ENCODE measurements around the gene PDE3B. TPM values are rescaled to one million over a fixed set of nuclear protein-coding genes. Genes with fewer than 3 reads are reported as not detected.
"Not testable (repeated sequence)": the region's sequence is repeated elsewhere in the genome, so short reads cannot be mapped to it uniquely, and the experiment has no call there.

PDE3B gene
- polyA plus RNA-seq, 1 donor = 9.9 TPM

GRCh38 chr11:14655435-14655834 is 11.8 kb downstream of the PDE3B start:
- no peaks in the 10 kb centered on the region for H3K27me3 ChIP-seq (ENCODE audit: control insufficient read depth, insufficient read depth, low read length)
- H3K27ac ChIP-seq (ENCODE audit: low read length) = no peak overlapping the region
- no peaks in the 10 kb centered on the region for H3K4me1 ChIP-seq (ENCODE audit: control insufficient read depth, insufficient read depth, low read length)
- DNase-seq = no peak
- H3K36me3 ChIP-seq (ENCODE audit: control insufficient read depth, insufficient read depth, low read length) = peaks cover under 1% of the 10 kb centered on the region
- no peak overlapping the region for H3K4me3 ChIP-seq (ENCODE audit: low read length)
- no peaks in the 10 kb centered on the region for H3K9me3 ChIP-seq (ENCODE audit: control insufficient read depth, low read depth, low read length)
- WGBS (ENCODE audit: insufficient coverage, low lambda C conversion rate) = 100% methylated on average over 1 of the region's 3 CpGs

GRCh38 chr11:14656536-14657457 is 13.2 kb downstream of the PDE3B start:
- Histone ChIP-seq H3K36me3 (ENCODE audit: control insufficient read depth, insufficient read depth, low read length) (peaks cover 2% of the 10 kb centered on the region), H3K9me3 (ENCODE audit: control insufficient read depth, low read depth, low read length) (no peaks in the 10 kb centered on the region), H3K27me3 (ENCODE audit: control insufficient read depth, insufficient read depth, low read length) (no peaks in the 10 kb centered on the region), H3K27ac (ENCODE audit: low read length) (peak overlapping the region; percentile 20), H3K4me1 (ENCODE audit: control insufficient read depth, insufficient read depth, low read length) (no peaks in the 10 kb centered on the region), H3K4me3 (ENCODE audit: low read length) (no peak overlapping the region)
- WGBS (ENCODE audit: insufficient coverage, low lambda C conversion rate) = 74% methylated on average over 4 of the region's 4 CpGs
- peak; percentile 38 to 69 for DNase-seq

GRCh38 chr11:14657841-14658240 is 14.2 kb downstream of the PDE3B start:
- Histone ChIP-seq H3K4me1 (ENCODE audit: control insufficient read depth, insufficient read depth, low read length) (no peaks in the 10 kb centered on the region), H3K27ac (ENCODE audit: low read length) (no peak overlapping the region), H3K27me3 (ENCODE audit: control insufficient read depth, insufficient read depth, low read length) (no peaks in the 10 kb centered on the region), H3K4me3 (ENCODE audit: low read length) (no peak overlapping the region), H3K9me3 (ENCODE audit: control insufficient read depth, low read depth, low read length) (no peaks in the 10 kb centered on the region), H3K36me3 (ENCODE audit: control insufficient read depth, insufficient read depth, low read length) (peaks cover 2% of the 10 kb centered on the region)
- no CpG with 5 or more reads among the region's 1 CpG for WGBS (ENCODE audit: insufficient coverage, low lambda C conversion rate)
- DNase-seq = no peak

- H3K27ac ChIP-seq (ENCODE audit: low read length); H3K36me3 ChIP-seq (ENCODE audit: control insufficient read depth, insufficient read depth, low read length); DNase-seq; H3K4me3 ChIP-seq (ENCODE audit: low read length); H3K27me3 ChIP-seq (ENCODE audit: control insufficient read depth, insufficient read depth, low read length); H3K4me1 ChIP-seq (ENCODE audit: control insufficient read depth, insufficient read depth, low read length); H3K9me3 ChIP-seq (ENCODE audit: control insufficient read depth, low read depth, low read length): not testable (repeated sequence)
- no CpG with 5 or more reads among the region's 3 CpGs for WGBS (ENCODE audit: insufficient coverage, low lambda C conversion rate)
These were observed 21.3 kb downstream of the PDE3B start for GRCh38 chr11:14664926-14665325.

GRCh38 chr11:14667329-14667728 is 23.7 kb downstream of the PDE3B start:
- WGBS (ENCODE audit: insufficient coverage, low lambda C conversion rate) = no CpG with 5 or more reads among the region's 4 CpGs

GRCh38 chr11:14668731-14669301 is 25.2 kb downstream of the PDE3B start:
- H3K36me3 ChIP-seq (ENCODE audit: control insufficient read depth, insufficient read depth, low read length) = no peaks in the 10 kb centered on the region
- WGBS (ENCODE audit: insufficient coverage, low lambda C conversion rate) = 83% methylated on average over 1 of the region's 6 CpGs
- no peaks in the 10 kb centered on the region for H3K9me3 ChIP-seq (ENCODE audit: control insufficient read depth, low read depth, low read length)
- H3K4me1 ChIP-seq (ENCODE audit: control insufficient read depth, insufficient read depth, low read length) = no peaks in the 10 kb centered on the region
- H3K27ac ChIP-seq (ENCODE audit: low read length) = no peak overlapping the region
- DNase-seq = no peak
- no peaks in the 10 kb centered on the region for H3K27me3 ChIP-seq (ENCODE audit: control insufficient read depth, insufficient read depth, low read length)
- H3K4me3 ChIP-seq (ENCODE audit: low read length) = no peak overlapping the region

More at GRCh38 chr11:14667329-14667728, 23.7 kb downstream of the PDE3B start:
- H3K4me3 ChIP-seq (ENCODE audit: low read length); H3K27ac ChIP-seq (ENCODE audit: low read length); H3K4me1 ChIP-seq (ENCODE audit: control insufficient read depth, insufficient read depth, low read length); H3K27me3 ChIP-seq (ENCODE audit: control insufficient read depth, insufficient read depth, low read length); H3K36me3 ChIP-seq (ENCODE audit: control insufficient read depth, insufficient read depth, low read length); H3K9me3 ChIP-seq (ENCODE audit: control insufficient read depth, low read depth, low read length); DNase-seq: not testable (repeated sequence)

- WGBS (ENCODE audit: insufficient coverage, low lambda C conversion rate) = 13% methylated on average over 1 of the region's 7 CpGs
- Histone ChIP-seq H3K27ac (ENCODE audit: low read length) (no peak overlapping the region), H3K9me3 (ENCODE audit: control insufficient read depth, low read depth, low read length) (no peaks in the 10 kb centered on the region), H3K4me1 (ENCODE audit: control insufficient read depth, insufficient read depth, low read length) (no peaks in the 10 kb centered on the region), H3K4me3 (ENCODE audit: low read length) (no peak overlapping the region), H3K36me3 (ENCODE audit: control insufficient read depth, insufficient read depth, low read length) (no peaks in the 10 kb centered on the region), H3K27me3 (ENCODE audit: control insufficient read depth, insufficient read depth, low read length) (no peaks in the 10 kb centered on the region)
- no peak for DNase-seq
These were observed 25.9 kb downstream of the PDE3B start for GRCh38 chr11:14669499-14669898.

- no CpG with 5 or more reads among the region's 3 CpGs for WGBS (ENCODE audit: insufficient coverage, low lambda C conversion rate)
- no peak overlapping the region for H3K27ac ChIP-seq (ENCODE audit: low read length)
- no peaks in the 10 kb centered on the region for H3K27me3 ChIP-seq (ENCODE audit: control insufficient read depth, insufficient read depth, low read length)
- no peaks in the 10 kb centered on the region for H3K36me3 ChIP-seq (ENCODE audit: control insufficient read depth, insufficient read depth, low read length)
- no peaks in the 10 kb centered on the region for H3K4me1 ChIP-seq (ENCODE audit: control insufficient read depth, insufficient read depth, low read length)
- DNase-seq = no peak
- H3K9me3 ChIP-seq (ENCODE audit: control insufficient read depth, low read depth, low read length) = no peaks in the 10 kb centered on the region
- H3K4me3 ChIP-seq (ENCODE audit: low read length) = no peak overlapping the region
These were observed 26.4 kb downstream of the PDE3B start for GRCh38 chr11:14669958-14670357.

- Histone ChIP-seq H3K27ac (ENCODE audit: low read length) (no peak overlapping the region), H3K4me1 (ENCODE audit: control insufficient read depth, insufficient read depth, low read length) (no peaks in the 10 kb centered on the region)
- WGBS (ENCODE audit: insufficient coverage, low lambda C conversion rate) = no CpG with 5 or more reads among the region's 2 CpGs
These were observed 29.0 kb downstream of the PDE3B start for GRCh38 chr11:14672635-14673034.

GRCh38 chr11:14673421-14673820 is 29.8 kb downstream of the PDE3B start:
- no peaks in the 10 kb centered on the region for H3K27me3 ChIP-seq (ENCODE audit: control insufficient read depth, insufficient read depth, low read length)
- H3K36me3 ChIP-seq (ENCODE audit: control insufficient read depth, insufficient read depth, low read length) = no peaks in the 10 kb centered on the region
- no CpG with 5 or more reads among the region's 4 CpGs for WGBS (ENCODE audit: insufficient coverage, low lambda C conversion rate)
- H3K27ac ChIP-seq (ENCODE audit: low read length) = no peak overlapping the region
- H3K4me3 ChIP-seq (ENCODE audit: low read length) = no peak overlapping the region
- H3K9me3 ChIP-seq (ENCODE audit: control insufficient read depth, low read depth, low read length) = no peaks in the 10 kb centered on the region
- no peak for DNase-seq
- H3K4me1 ChIP-seq (ENCODE audit: control insufficient read depth, insufficient read depth, low read length) = no peaks in the 10 kb centered on the region

More at GRCh38 chr11:14672635-14673034, 29.0 kb downstream of the PDE3B start:
- Histone ChIP-seq H3K4me3 (ENCODE audit: low read length) (no peak overlapping the region), H3K36me3 (ENCODE audit: control insufficient read depth, insufficient read depth, low read length) (no peaks in the 10 kb centered on the region), H3K27me3 (ENCODE audit: control insufficient read depth, insufficient read depth, low read length) (no peaks in the 10 kb centered on the region), H3K9me3 (ENCODE audit: control insufficient read depth, low read depth, low read length) (no peaks in the 10 kb centered on the region)
- DNase-seq = no peak
